Measurements from ENCODE around the gene BCKDHA. TPM values are rescaled to one million over a fixed set of nuclear protein-coding genes. Genes with fewer than 3 reads are reported as not detected.

BCKDHA gene
- total and polyA plus RNA-seq, 12 donors = 19.5 to 74.6 (median 42.5) TPM

GRCh38 chr19:41447732-41448332, 50.2 kb downstream of the BCKDHA start:
- no peaks in the 10 kb centered on the region for H3K36me3 ChIP-seq
- ATAC-seq (peak in 6 of 8 donors; percentile 31 to 70 (median 45)), DNase-seq (no peak)
- peak overlapping the region in 9 of 10 donors; percentile 40 to 85 (median 74) for H3K27ac ChIP-seq
- TF ChIP-seq, protein P1, sequence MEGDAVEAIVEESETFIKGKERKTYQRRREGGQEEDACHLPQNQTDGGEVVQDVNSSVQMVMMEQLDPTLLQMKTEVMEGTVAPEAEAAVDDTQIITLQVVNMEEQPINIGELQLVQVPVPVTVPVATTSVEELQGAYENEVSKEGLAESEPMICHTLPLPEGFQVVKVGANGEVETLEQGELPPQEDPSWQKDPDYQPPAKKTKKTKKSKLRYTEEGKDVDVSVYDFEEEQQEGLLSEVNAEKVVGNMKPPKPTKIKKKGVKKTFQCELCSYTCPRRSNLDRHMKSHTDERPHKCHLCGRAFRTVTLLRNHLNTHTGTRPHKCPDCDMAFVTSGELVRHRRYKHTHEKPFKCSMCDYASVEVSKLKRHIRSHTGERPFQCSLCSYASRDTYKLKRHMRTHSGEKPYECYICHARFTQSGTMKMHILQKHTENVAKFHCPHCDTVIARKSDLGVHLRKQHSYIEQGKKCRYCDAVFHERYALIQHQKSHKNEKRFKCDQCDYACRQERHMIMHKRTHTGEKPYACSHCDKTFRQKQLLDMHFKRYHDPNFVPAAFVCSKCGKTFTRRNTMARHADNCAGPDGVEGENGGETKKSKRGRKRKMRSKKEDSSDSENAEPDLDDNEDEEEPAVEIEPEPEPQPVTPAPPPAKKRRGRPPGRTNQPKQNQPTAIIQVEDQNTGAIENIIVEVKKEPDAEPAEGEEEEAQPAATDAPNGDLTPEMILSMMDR (IDR thresholded peaks at IDR 0.05) = peak in 5 of 9 donors; percentile 19 to 52 (median 38)
- peaks cover 0 to 36% (median 11%) of the 10 kb centered on the region in 9 donors for H3K4me1 ChIP-seq
- no peaks in the 10 kb centered on the region for H3K9me3 ChIP-seq
- H3K27me3 ChIP-seq = peaks cover 0 to 16% (median 4%) of the 10 kb centered on the region in 7 donors
- intact Hi-C loops (cut with DNase I) = loop anchor here in 8 of 10 donors (2.0 to 5.0 kb wide), 8 partner anchors 34 to 124 kb away; no protein-coding TSS in a partner anchor
- H3K4me3 ChIP-seq = peak overlapping the region in 9 of 10 donors; percentile 30 to 59 (median 48)
- 51 to 55% methylated on average over 12 of the region's 12 CpGs for WGBS, 2 donors

- TF ChIP-seq, protein P1 (IDR thresholded peaks at IDR 0.05) = peak; percentile 95 to 99 (median 98)
- peaks cover 0 to 12% (median 4%) of the 10 kb centered on the region in 7 donors for H3K27me3 ChIP-seq
- intact Hi-C loops (cut with DNase I) = loop anchor here in 8 of 10 donors (1.0 to 5.0 kb wide), 11 partner anchors 33 to 123 kb away; no protein-coding TSS in a partner anchor
- peak; percentile 86 to 95 (median 92) for ATAC-seq
- peaks cover 0 to 7% (median 0%) of the 10 kb centered on the region in 9 donors for H3K36me3 ChIP-seq
- peak; percentile 77 to 82 for DNase-seq
- peaks cover 0 to 25% (median 11%) of the 10 kb centered on the region in 9 donors for H3K4me1 ChIP-seq
- 3 to 4% methylated on average over 22 of the region's 22 CpGs for WGBS, 2 donors
- no peak overlapping the region for H3K27ac ChIP-seq
- peak overlapping the region in 6 of 10 donors; percentile 28 to 41 (median 34) for H3K4me3 ChIP-seq
- no peaks in the 10 kb centered on the region for H3K9me3 ChIP-seq
These were observed 51.7 kb downstream of the BCKDHA start for GRCh38 chr19:41449079-41449864.

DNA sequence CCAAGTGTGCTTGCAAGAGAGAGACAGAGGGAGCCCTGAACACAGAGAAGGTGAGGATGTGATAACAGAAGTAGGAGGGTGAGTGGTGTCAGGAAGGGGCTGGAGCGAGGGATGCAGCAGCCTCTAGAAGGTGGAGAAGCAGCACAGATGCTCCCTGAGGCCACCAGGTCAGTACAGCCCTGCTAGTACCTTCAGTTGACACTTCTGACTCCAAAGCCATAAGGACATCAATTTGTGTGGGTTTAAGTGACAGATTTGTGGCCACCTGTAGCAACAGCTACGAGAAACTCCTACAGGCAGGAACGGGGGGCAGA, 52.2 kb downstream of the BCKDHA start:
- TF ChIP-seq, protein P1 (IDR thresholded peaks at IDR 0.05) = no peak
- Histone ChIP-seq H3K27me3 (peaks cover 0 to 11% (median 4%) of the 10 kb centered on the region in 7 donors), H3K4me3 (no peak overlapping the region), H3K9me3 (no peaks in the 10 kb centered on the region), H3K27ac (no peak overlapping the region), H3K36me3 (peaks cover 0 to 9% (median 0%) of the 10 kb centered on the region in 9 donors), H3K4me1 (peaks cover 0 to 22% (median 11%) of the 10 kb centered on the region in 9 donors)
- ATAC-seq (no peak), DNase-seq (no peak)
- WGBS, 2 donors = 75 to 79% methylated on average over 3 of the region's 3 CpGs
- intact Hi-C loops (cut with DNase I) = loop anchor here (1.0 to 10.0 kb wide), 13 partner anchors 32 to 122 kb away; no protein-coding TSS in a partner anchor

- 71 to 73% methylated on average over 6 of the region's 6 CpGs for WGBS, 2 donors
- H3K27ac ChIP-seq = no peak overlapping the region
- TF ChIP-seq, protein P1 (IDR thresholded peaks at IDR 0.05) = no peak
- ATAC-seq (no peak), DNase-seq (no peak)
- peaks cover 0 to 50% (median 24%) of the 10 kb centered on the region in 9 donors for H3K4me1 ChIP-seq
- peaks cover 0 to 9% (median 0%) of the 10 kb centered on the region in 9 donors for H3K36me3 ChIP-seq
- H3K4me3 ChIP-seq = no peak overlapping the region
- intact Hi-C loops (cut with DNase I) = loop anchor here in 2 of 10 donors (5.0 to 10.0 kb wide), 2 partner anchors 112 to 115 kb away; no protein-coding TSS in a partner anchor
- no peaks in the 10 kb centered on the region for H3K9me3 ChIP-seq
- peaks cover 0 to 9% (median 0%) of the 10 kb centered on the region in 7 donors for H3K27me3 ChIP-seq
These were observed 55.1 kb downstream of the BCKDHA start for GRCh38 chr19:41452584-41453275.

Data from heart right ventricle (tissue), 16 donors.